GM21619 (cell line): ENCODE data around the gene KCNC1.

Source experiments
- ATAC-seq: cut with Tn5 transposase; IDR thresholded peaks from one replicate; pipeline ENCODE4 v1.9.1; 2021; ENCODE audit not compliant: unreplicated experiment

Gene KCNC1

GRCh38 chr11:17734418-17734911 is at the start of gene KCNC1:
Gene KCNC1, plus strand, starts transcription at chr11:17734781. Its CDS starts 1,222 bp downstream, at chr11:17736003.
- ATAC-seq = no peak

GRCh38 chr11:17686231-17686980 is 48.2 kb upstream of the KCNC1 start:
- ATAC-seq = no peak

- no peak for ATAC-seq
Measured at GRCh38 chr11:17687946-17688670, 46.5 kb upstream of the KCNC1 start.

GRCh38 chr11:17691550-17691949 is 43.0 kb upstream of the KCNC1 start:
- no peak for ATAC-seq

GRCh38 chr11:17691976-17692375 is 42.6 kb upstream of the KCNC1 start:
- no peak for ATAC-seq

- no peak for ATAC-seq
Measured at GRCh38 chr11:17692931-17693330, 41.6 kb upstream of the KCNC1 start.

DNA sequence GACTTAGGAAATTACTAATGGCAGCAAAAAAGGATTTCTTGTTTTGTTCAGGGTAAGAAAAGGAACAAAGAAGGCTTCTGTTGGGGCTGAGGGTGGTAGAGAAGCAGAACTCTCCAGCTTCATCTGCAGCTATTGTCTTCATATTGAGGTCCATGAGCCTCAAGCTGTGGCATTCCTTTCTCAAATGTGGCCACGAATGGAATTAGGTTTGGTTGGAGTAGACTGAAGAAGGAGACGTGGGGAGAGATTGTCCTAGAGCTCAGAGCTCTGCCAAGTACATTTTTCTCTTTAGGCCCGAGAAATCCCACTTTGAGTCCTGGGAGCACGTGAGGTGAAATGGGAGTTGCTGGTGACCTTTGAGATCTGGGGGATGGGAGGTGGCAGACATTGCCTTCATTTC is 41.0 kb upstream of the KCNC1 start:
- ATAC-seq = no peak

DNA sequence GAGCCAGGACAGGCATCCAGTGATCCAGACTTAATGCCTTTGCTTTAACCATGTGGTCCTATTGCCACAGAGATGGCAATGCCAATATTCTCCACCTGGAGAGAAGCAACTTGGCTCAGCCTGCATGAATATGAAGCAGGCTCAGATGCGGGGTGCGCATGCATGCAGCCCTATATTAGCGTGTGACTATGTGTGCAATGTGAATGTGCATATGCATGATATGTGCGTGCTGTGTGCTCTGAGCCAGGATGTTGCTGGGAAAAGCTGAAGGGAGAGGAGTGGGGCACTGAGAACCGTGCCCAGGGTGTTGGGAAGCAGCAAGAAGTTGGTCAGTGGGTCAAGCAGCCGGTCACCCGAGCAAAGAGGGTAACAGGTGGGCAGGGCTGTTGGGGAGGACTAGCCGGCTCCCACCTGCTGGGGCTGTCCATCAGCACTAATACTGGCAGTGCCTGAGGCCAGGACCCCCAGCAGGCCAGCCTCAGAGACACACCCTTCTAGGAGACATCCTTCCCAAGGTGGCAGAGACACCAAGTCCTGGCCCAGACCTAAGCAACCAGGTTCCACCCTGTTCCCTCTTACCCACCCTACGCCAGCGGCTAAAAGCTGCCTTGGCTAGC is 40.0 kb upstream of the KCNC1 start:
- ATAC-seq = no peak

GRCh38 chr11:17695454-17696441 is 38.8 kb upstream of the KCNC1 start:
- no peak for ATAC-seq

DNA sequence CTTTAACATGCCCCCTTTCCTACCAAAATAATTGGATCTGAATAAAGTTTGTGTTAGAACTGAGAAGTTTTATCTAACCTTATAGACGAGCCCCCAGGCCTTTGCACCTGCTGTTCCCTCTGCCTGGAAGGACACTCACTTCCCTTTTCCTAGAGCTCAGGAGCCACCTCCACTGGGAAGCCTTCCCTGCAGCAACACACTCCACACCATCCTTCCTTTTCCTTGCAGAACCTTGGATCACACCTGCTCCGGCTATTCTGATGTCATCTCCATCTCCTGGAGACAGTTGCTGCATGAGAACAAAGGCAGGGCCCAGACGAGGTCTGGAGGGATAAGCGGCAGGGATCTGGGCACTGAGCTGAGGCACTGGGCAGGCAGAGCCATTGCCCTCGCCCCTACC is 37.8 kb upstream of the KCNC1 start:
- no peak for ATAC-seq

DNA sequence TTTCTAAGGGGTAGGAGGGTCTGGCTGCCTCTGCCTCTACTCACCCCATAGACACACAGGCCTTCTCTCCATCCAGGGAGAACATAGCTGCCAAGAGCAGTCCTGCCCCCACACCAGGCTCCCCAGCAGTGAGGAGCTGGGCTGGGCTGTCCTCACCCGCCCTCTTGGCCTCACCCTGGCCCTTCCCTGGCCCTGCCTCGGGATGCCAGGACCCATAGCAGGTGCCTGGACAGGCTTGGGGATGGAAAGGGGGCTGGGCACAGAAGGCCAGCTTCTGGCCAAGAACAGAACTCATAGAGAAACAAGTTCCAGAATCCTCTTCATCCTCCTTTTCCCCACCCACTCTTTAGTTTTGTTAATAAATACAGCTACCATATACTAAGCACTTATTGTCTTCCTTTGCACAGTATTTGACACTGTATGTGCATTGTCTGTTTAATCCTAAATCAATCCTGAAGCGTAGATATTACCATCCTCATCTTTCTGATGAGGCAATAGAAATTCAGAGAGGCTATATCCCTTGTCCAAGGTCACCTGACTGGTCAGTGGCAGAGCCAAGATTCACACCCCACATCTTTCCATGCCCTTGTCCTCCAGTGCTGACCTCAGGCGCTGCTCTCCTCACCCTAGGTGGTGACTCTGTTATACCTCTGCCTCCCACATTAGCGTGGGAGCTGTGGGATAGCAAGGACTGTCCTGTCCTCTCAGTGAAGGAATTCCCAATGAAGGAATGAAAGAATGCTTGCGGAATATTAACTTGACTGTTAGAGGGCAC is 37.2 kb upstream of the KCNC1 start:
- no peak for ATAC-seq

DNA sequence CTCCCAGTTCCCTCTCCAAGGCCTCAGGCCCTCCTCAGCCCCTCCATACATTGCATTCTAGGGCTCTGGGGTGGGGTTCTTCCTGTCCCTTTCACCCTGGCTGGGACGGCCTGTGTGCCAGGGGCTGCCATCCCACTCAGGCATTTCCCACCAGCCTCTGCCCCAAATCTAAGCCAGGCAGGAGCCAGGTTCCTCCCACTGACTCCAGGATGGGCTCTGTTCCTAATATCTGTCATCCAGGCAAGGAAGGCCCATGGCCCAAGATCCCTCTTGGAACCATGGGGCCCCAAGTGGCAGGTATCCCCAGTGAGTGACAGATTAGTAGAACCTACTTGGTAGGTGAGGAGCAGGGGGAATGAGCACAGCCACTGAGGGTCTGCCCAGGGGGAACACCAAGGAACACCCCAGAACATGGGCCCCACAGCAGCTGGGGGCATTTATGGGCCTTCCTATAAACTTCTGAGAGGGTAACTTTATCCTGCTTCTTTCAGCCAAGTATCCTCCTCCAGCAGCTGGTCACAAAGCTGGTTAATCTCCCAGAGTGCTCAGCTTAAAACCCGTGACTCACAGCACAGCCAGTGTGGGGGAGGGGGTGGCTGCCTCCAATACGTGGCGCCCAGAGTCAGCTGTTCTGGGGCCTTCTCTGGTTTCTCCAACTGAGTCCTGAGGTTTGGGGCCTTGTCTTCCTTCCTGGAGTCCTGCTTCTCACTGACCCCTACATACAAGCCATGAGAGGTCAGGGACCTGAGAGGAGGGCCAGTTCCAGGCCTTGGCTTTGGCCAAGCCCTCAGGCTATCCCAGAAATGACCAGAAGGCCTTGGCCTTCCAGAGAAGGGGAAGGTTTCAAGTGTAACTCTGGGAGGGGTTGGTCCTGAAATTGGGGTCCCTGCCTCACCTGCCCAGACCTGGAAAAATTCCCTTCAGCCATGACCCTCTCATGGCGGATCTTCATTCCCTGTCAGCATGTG is 35.1 kb upstream of the KCNC1 start:
- no peak for ATAC-seq

- ATAC-seq = no peak
Measured at GRCh38 chr11:17700991-17701390, 33.6 kb upstream of the KCNC1 start.

DNA sequence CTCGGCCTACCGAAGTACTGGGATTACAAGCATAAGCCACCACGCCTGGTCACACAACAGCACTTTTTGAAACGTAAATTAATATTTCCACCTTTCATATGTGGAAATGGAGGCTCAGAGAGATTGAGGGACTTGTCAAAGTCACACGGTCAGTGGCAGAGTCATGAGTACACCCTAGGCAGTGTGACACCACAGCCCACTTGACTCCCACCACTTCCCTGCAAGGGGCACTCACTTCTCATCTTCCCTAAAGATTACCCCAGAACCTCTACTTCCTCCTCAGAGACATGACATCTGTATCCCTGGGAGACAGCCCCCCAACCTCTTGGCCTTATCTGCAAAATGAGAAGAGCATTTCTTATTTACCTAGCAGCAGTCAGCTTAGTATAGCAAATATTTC is 31.7 kb upstream of the KCNC1 start:
- ATAC-seq = no peak

DNA sequence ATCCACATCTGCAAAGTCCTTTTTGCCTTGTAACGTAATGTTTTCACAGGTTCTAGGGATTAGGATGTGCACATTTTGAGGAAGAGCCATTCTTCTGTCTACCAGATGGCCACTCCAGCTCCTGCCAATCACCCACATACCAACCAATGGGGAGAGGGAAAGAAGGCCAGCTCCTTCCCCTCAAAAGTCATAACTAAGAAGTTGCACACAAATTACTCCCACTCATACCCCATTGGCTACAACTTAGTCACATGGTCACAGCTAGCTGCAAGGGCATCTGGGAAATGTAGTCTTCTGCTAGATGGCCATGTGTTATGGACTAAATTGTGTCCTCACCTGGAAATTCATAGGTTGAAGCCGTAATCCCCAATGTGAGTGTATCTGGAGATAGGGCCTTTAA is 30.6 kb upstream of the KCNC1 start:
- ATAC-seq = peak; percentile 61

DNA sequence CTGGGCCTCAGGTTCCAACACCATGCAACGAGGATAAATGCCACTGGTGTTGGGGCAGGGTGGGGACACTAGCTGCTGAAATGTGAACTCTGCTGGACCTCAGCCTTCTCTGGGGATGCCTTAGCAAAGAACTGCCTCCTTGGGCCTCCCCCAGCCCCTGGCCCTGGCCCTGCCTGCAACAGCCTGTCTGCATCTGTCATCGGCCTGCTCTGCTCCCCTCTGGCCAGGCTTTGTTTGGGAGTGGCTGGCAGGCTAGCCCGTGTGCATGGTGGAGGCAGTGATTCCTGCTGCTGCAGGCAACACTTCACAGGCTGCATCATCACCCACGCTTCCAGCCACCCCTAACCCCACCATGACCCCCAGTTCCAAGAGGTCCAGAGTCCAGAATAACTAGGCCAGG is 26.8 kb upstream of the KCNC1 start:
- ATAC-seq = no peak

DNA sequence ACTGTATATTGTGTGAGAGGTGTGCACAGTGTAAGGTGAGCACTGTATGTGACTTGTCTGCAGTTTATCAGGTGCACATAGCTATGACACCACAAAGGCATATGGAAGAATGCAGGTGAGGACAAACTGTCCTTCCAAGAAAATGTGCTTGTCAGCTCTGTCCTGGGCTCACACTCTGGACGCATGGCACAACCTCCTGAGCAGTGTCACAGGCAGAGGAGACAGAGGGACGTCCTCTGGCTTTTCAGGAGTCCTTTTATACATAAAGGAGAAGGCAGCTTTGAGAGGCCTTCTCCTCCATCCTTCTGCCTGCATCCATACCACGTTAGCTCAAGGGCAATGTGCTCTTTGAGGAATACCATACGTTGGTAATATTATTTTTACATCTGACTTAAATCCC is 22.7 kb upstream of the KCNC1 start:
- no peak for ATAC-seq

DNA sequence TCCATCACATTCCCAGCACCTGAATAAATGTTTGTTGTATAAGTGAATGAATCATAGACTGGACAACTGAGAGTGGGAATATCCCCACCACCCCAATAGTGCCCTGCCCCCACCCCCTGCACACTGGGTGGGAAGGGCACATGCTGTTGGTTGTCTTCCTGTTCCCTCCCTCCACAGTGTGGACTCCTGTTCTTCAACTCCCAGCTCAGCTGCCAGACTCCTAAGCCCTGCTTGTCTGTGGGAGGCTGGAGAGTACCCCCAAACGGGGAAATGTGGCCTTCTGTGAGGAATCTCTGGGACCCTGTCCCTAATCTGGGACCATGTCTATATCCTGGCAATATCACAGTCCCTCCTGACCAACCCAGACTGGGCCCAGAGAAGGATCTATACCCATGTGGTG is 20.7 kb upstream of the KCNC1 start:
- no peak for ATAC-seq

GRCh38 chr11:17714356-17714854 is 20.2 kb upstream of the KCNC1 start:
- ATAC-seq = no peak
